Left lung (tissue), 10 donors: ENCODE results near the gene FBXW4. TPM values are rescaled to one million over a fixed set of nuclear protein-coding genes. Genes with fewer than 3 reads are reported as not detected.

Source experiments
- ATAC-seq: fragments of 200-7000 bp; cut with Tn5 transposase; one replicate; pipeline ENCODE4 v1.9.1; 2020; ENCODE audit warnings: moderate library complexity
- DNase-seq, 4 donors: peaks; one replicate each; pipeline ENCODE4 v3.0.0-alpha.2; 2013 to 2020
- H3K27ac ChIP-seq, 2 donors: fragments of 200-600 bp; sonication (generic) in 1 of 2; one replicate each; pipeline versions ENCODE4 v1.5.0 to v1.8.0; 2020 to 2021
- H3K27me3 ChIP-seq, 2 donors: fragments of 200-600 bp; sonication (generic) in 1 of 2; one replicate each; pipeline versions ENCODE4 v1.5.0 to v1.8.0; 2020 to 2021
- H3K36me3 ChIP-seq, 2 donors: fragments of 200-600 bp; sonication (generic) in 1 of 2; one replicate each; pipeline versions ENCODE4 v1.5.0 to v1.8.0; 2020 to 2021
- H3K4me1 ChIP-seq, 2 donors: fragments of 200-600 bp; one replicate each; pipeline ENCODE4 v1.8.0; 2021
- H3K4me3 ChIP-seq, 2 donors: fragments of 200-600 bp; sonication (generic) in 1 of 2; one replicate each; pipeline versions ENCODE4 v1.5.0 to v1.8.0; 2020 to 2021; ENCODE audit warnings: mild to moderate bottlenecking in 1 of 2
- H3K9me3 ChIP-seq, 2 donors: fragments of 200-600 bp; sonication (generic) in 1 of 2; one replicate each; pipeline versions ENCODE4 v1.5.0 to v1.8.0; 2020 to 2021
- CTCF ChIP-seq, 2 donors: fragments of 200-600 bp; sonication (generic) in 1 of 2; IDR thresholded peaks; one replicate each; pipeline versions ENCODE4 v1.5.0 to v1.8.0; 2021; ENCODE audit warnings: antibody characterized with exemption in 2 of 2
- intact Hi-C, 2 donors: fragments of 100-400 bp; cut with DNase I; formaldehyde crosslinking; loops; one replicate each; pipeline versions ENCODE4 v1.11.2 to v1.14.2; 2022
- polyA plus RNA-seq, 6 donors: library from polyadenylated mRNA; unstranded; fragments of 120-200 nt; gene quantifications; one replicate each; pipeline ENCODE4 v1.2.1, GENCODE V29; 2013; ENCODE audit not compliant: insufficient read length in 6 of 6
- total RNA-seq, 2 donors: library from RNA; stranded (reverse); fragmentation: NEBNext Ultra II Directional; extraction: Animal tissue kit (Norgen Biotek cat#: 25700); gene quantifications; one replicate each; pipeline ENCODE4 v1.2.1, GENCODE V29; 2021
- donor health status: DM: no; HTN: yes; CAD: no.
- donor health status: DM: no; HTN: no; CAD: no.

FBXW4 gene
- total and polyA plus RNA-seq, 8 donors, result 40.0 to 57.0 (median 52.6) TPM

- H3K27me3 ChIP-seq, result peaks cover 31 to 98% of the 10 kb centered on the region in 2 donors
- no peak overlapping the region for H3K4me3 ChIP-seq
- no peak for ATAC-seq
- H3K27ac ChIP-seq, result no peak overlapping the region
- intact Hi-C loops, result loop anchor here in 1 of 2 donors (5.0 kb wide), 1 partner anchor 348 kb away; no protein-coding TSS in a partner anchor
- TF ChIP-seq CTCF (IDR thresholded peaks at IDR 0.05), result no peak
- H3K36me3 ChIP-seq, result no peaks in the 10 kb centered on the region
- no peaks in the 10 kb centered on the region for H3K9me3 ChIP-seq
- no peak for DNase-seq
- H3K4me1 ChIP-seq, result peaks cover 7 to 18% of the 10 kb centered on the region in 2 donors
These were observed 129.5 kb downstream of the FBXW4 start for GRCh38 chr10:101565370-101565900.

- DNase-seq (no peak), ATAC-seq (no peak)
- intact Hi-C loops, result no loop called here
- peaks cover 2 to 9% of the 10 kb centered on the region in 2 donors for H3K4me1 ChIP-seq
- peaks cover 26 to 99% of the 10 kb centered on the region in 2 donors for H3K27me3 ChIP-seq
- no peak for TF ChIP-seq CTCF (IDR thresholded peaks at IDR 0.05)
- H3K27ac ChIP-seq, result no peak overlapping the region
- no peaks in the 10 kb centered on the region for H3K36me3 ChIP-seq
- H3K9me3 ChIP-seq, result no peaks in the 10 kb centered on the region
- no peak overlapping the region for H3K4me3 ChIP-seq
These were observed 130.4 kb downstream of the FBXW4 start for GRCh38 chr10:101564490-101564991.

GRCh38 chr10:101563497-101564040 is 131.4 kb downstream of the FBXW4 start:
- peaks cover 19 to 90% of the 10 kb centered on the region in 2 donors for H3K27me3 ChIP-seq
- DNase-seq (no peak), ATAC-seq (no peak)
- H3K36me3 ChIP-seq, result no peaks in the 10 kb centered on the region
- TF ChIP-seq CTCF (IDR thresholded peaks at IDR 0.05), result no peak
- peaks cover 0 to 6% of the 10 kb centered on the region in 2 donors for H3K4me1 ChIP-seq
- no peaks in the 10 kb centered on the region for H3K9me3 ChIP-seq
- intact Hi-C loops, result no loop called here
- H3K4me3 ChIP-seq, result no peak overlapping the region
- no peak overlapping the region for H3K27ac ChIP-seq

GRCh38 chr10:101563007-101563406 is 132.0 kb downstream of the FBXW4 start:
- Histone ChIP-seq H3K4me1 (peaks cover 0 to 6% of the 10 kb centered on the region in 2 donors), H3K36me3 (no peaks in the 10 kb centered on the region), H3K27me3 (peaks cover 19 to 84% of the 10 kb centered on the region in 2 donors), H3K4me3 (no peak overlapping the region), H3K9me3 (no peaks in the 10 kb centered on the region), H3K27ac (no peak overlapping the region)
- no peak for ATAC-seq
- no peak for DNase-seq
- intact Hi-C loops, result no loop called here
- no peak for TF ChIP-seq CTCF (IDR thresholded peaks at IDR 0.05)

GRCh38 chr10:101562231-101562630 is 132.7 kb downstream of the FBXW4 start:
- no peaks in the 10 kb centered on the region for H3K36me3 ChIP-seq
- H3K4me3 ChIP-seq, result no peak overlapping the region
- intact Hi-C loops, result no loop called here
- H3K27ac ChIP-seq, result no peak overlapping the region
- peaks cover 14 to 76% of the 10 kb centered on the region in 2 donors for H3K27me3 ChIP-seq
- no peak for TF ChIP-seq CTCF (IDR thresholded peaks at IDR 0.05)
- DNase-seq, result no peak
- no peaks in the 10 kb centered on the region for H3K9me3 ChIP-seq
- ATAC-seq, result no peak
- H3K4me1 ChIP-seq, result peaks cover 0 to 6% of the 10 kb centered on the region in 2 donors
